Breast epithelium (tissue), 4 donors: Measurements from ENCODE around the gene HRC. TPM values are rescaled to one million over a fixed set of nuclear protein-coding genes. Genes with fewer than 3 reads are reported as not detected.

Experiments used
- DNase-seq, 2 donors: peaks; one replicate each; pipeline ENCODE4 v3.0.0-alpha.2; 2019; ENCODE audit warnings: low spot score in 2 of 2
- H3K27ac ChIP-seq, 2 donors: fragments of 200-600 bp; sonication (generic) in 1 of 2; one replicate each; pipeline ENCODE4 v1.5.1; 2016 to 2019; ENCODE audit warnings: mild to moderate bottlenecking in 1 of 2
- H3K27me3 ChIP-seq, 2 donors: fragments of 200-600 bp; sonication (generic) in 1 of 2; one replicate each; pipeline versions ENCODE4 v1.5.1 to v1.6.0; 2017 to 2019; ENCODE audit warnings: control low read depth in 1 of 2, mild to moderate bottlenecking in 1 of 2
- H3K36me3 ChIP-seq: fragments of 200-600 bp; one replicate; pipeline ENCODE4 v1.5.1; 2019
- H3K4me1 ChIP-seq, 2 donors: fragments of 200-600 bp; sonication (generic); one replicate each; pipeline ENCODE4 v1.5.1; 2016 to 2019; ENCODE audit warnings: control low read depth in 1 of 2
- H3K4me3 ChIP-seq, 3 donors: fragments of 200-600 bp; sonication (generic); 1 replicate in 2 of 3; 2 replicates in 1 of 3; pipeline ENCODE4 v1.5.1; 2016 to 2019; ENCODE audit warnings: mild to moderate bottlenecking in 3 of 3, moderate library complexity in 2 of 3
- H3K9me3 ChIP-seq, 2 donors: fragments of 200-600 bp; sonication (generic) in 1 of 2; one replicate each; pipeline ENCODE4 v1.5.1; 2016 to 2019; ENCODE audit warnings: control low read depth in 1 of 2
- CTCF ChIP-seq, 3 donors: fragments of 450-650 bp; IDR thresholded peaks; one replicate each; pipeline ENCODE4 v1.5.1; 2016 to 2017; ENCODE audit warnings: antibody characterized with exemption in 3 of 3, mild to moderate bottlenecking in 3 of 3, moderate library complexity in 3 of 3
- POLR2A ChIP-seq: fragments of 450-650 bp; IDR thresholded peaks from one replicate; pipeline ENCODE4 v1.6.1; 2016; ENCODE audit warnings: antibody characterized with exemption, mild to moderate bottlenecking, moderate library complexity
- POLR2AphosphoS5 ChIP-seq, 3 donors: sonication (generic); formaldehyde crosslinking; IDR thresholded peaks; one replicate each; pipeline ENCODE4 v1.6.1; 2017; ENCODE audit warnings: antibody characterized with exemption in 3 of 3
- intact Hi-C: fragments of 100-400 bp; cut with DNase I; formaldehyde crosslinking; loops from one replicate; pipeline ENCODE4 v1.15.1; 2023; ENCODE audit warnings: low total_unique reads
- total RNA-seq, 3 donors: library from RNA; depleted of rRNA; stranded (reverse); fragments of >200 nt; gene quantifications; one replicate each; pipeline ENCODE4 v1.1.0, GENCODE V29; 2016

The HRC gene
- total RNA-seq, 3 donors from 2014 or later = 0.88 to 2.7 (median 1.3) TPM

DNA sequence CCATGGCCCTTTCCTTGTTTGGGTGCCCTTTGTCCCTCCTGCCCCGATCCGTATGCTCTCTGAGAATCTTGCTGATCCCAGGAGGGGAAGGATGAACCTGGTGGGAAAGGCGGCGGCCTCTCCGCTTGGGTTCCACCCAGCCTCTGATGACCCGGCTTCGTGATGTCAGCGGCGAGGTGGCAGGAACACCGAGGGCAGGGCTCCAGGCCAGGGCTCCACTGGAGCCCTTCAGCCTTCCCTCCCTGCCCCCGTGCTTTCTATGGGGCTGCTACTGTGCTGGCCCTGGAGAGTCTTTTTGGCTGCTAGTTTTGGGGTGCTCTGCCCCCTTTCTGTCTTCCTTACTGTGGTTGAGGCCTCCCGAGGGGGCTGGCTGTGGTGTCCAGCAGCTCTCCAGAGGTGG, 52.9 kb downstream of the HRC start:
- intact Hi-C loops = no loop called here
- Histone ChIP-seq H3K27ac (no peak overlapping the region), H3K9me3 (no peaks in the 10 kb centered on the region), H3K36me3 (no peaks in the 10 kb centered on the region), H3K4me3 (no peak overlapping the region), H3K4me1 (peaks cover 0 to 4% of the 10 kb centered on the region in 2 donors), H3K27me3 (no peaks in the 10 kb centered on the region)
- TF ChIP-seq POLR2AphosphoS5 (IDR thresholded peaks at IDR 0.05) (no peak), CTCF (IDR thresholded peaks at IDR 0.05) (no peak), POLR2A (no peak)
- no peak for DNase-seq

Other genes with a start within 250 kb of the HRC start
- 1 to 10 TPM in 1 of 3 donors, under 1 TPM in 1, not detected in 1; 0.96 to 1.3 TPM for gene DHDH, start 221.7 kb downstream of the HRC start, total RNA-seq
- 10 to 100 TPM; 34.2 to 56.0 (median 36.0) TPM for gene BAX, start 200.5 kb downstream of the HRC start, total RNA-seq
- over 10,000 TPM in 1 of 3 donors, 1,000 to 10,000 TPM in 2; 3,861 to 12,429 (median 4,028) TPM for gene FTL, start 190.1 kb downstream of the HRC start, total RNA-seq
- gene GYS1, start 162.1 kb downstream of the HRC start, total RNA-seq = 10 to 100 TPM; 24.0 to 26.4 (median 24.6) TPM
- 100 to 1,000 TPM in 1 of 3 donors, 10 to 100 TPM in 2; 74.1 to 104 (median 84.0) TPM for gene RUVBL2, start 161.5 kb downstream of the HRC start, total RNA-seq
- not detected for gene LHB, start 138.3 kb downstream of the HRC start, total RNA-seq
- not detected for gene CGB3, start 131.1 kb downstream of the HRC start, total RNA-seq
- gene CGB2, start 123.5 kb downstream of the HRC start, total RNA-seq = not detected
- not detected for gene CGB1, start 118.5 kb downstream of the HRC start, total RNA-seq
- not detected for gene CGB5, start 111.5 kb downstream of the HRC start, total RNA-seq
- not detected for gene CGB8, start 106.3 kb downstream of the HRC start, total RNA-seq
- gene CGB7, start 97.6 kb downstream of the HRC start, total RNA-seq = 1 to 10 TPM in 1 of 3 donors, under 1 TPM in 1, not detected in 1; 0.15 to 2.0 TPM
- gene NTF4, start 90.6 kb downstream of the HRC start, total RNA-seq = 1 to 10 TPM in 2 of 3 donors, not detected in 1; 3.9 to 6.4 TPM
- gene KCNA7, start 82.7 kb downstream of the HRC start, total RNA-seq = not detected
- 100 to 1,000 TPM; 222 to 444 (median 316) TPM for gene SNRNP70, start 69.9 kb downstream of the HRC start, total RNA-seq
- 10 to 100 TPM in 2 of 3 donors, 1 to 10 TPM in 1; 8.5 to 17.6 (median 11.8) TPM for gene LIN7B, start 41.0 kb downstream of the HRC start, total RNA-seq
- gene C19orf73, start 36.3 kb downstream of the HRC start, total RNA-seq = 1 to 10 TPM; 3.8 to 5.7 (median 4.6) TPM
- gene PPFIA3, start 35.9 kb downstream of the HRC start, total RNA-seq = 1 to 10 TPM; 3.4 to 6.2 (median 3.4) TPM
- gene TRPM4, start 2.4 kb upstream of the HRC start, total RNA-seq = 10 to 100 TPM; 13.1 to 34.0 (median 24.3) TPM
- gene SLC6A16, start 169.8 kb upstream of the HRC start, total RNA-seq = 1 to 10 TPM; 1.2 to 2.7 (median 2.0) TPM
- gene CD37, start 180.0 kb upstream of the HRC start, total RNA-seq = 10 to 100 TPM in 2 of 3 donors, 1 to 10 TPM in 1; 2.9 to 19.7 (median 15.4) TPM
- gene TEAD2, start 207.0 kb upstream of the HRC start, total RNA-seq = 10 to 100 TPM; 24.9 to 30.0 (median 25.1) TPM
- 1 to 10 TPM in 1 of 3 donors, under 1 TPM in 1, not detected in 1; 0.64 to 1.8 TPM for gene DKKL1, start 208.5 kb upstream of the HRC start, total RNA-seq
- gene KASH5, start 232.9 kb upstream of the HRC start, total RNA-seq = 1 to 10 TPM in 1 of 3 donors, not detected in 2; 1.9 TPM